WTC11 (cell line): ENCODE results near the gene AHRR. TPM values are rescaled to one million over a fixed set of nuclear protein-coding genes. Genes with fewer than 3 reads are reported as not detected.

Experiments
- ATAC-seq: fragments of 200-7000 bp; cut with Tn5 transposase; 2 replicates; pipeline ENCODE4 v1.10.0; 2021; ENCODE audit warnings: mild to moderate bottlenecking, moderate library complexity
- CTCF ChIA-PET: fragments of 300-600 bp; sonication (Branson Sonifier 250); formaldehyde crosslinking; loops from one replicate; lab custom pipeline; 2021; ENCODE audit warnings: antibody characterized with exemption; lab: Charles Lee
- POLR2A ChIA-PET: fragments of 350-600 bp; sonication (Branson Sonifier 250); formaldehyde crosslinking; loops from one replicate; lab custom pipeline; 2021; ENCODE audit warnings: antibody characterized with exemption; lab: Charles Lee
- DNase-seq: peaks from one replicate; pipeline ENCODE4 v3.0.0; 2021; ENCODE audit warnings: low spot score
- H3K27ac Mint-ChIP-seq: 2 replicates; pipeline ENCODE4 v1.8.0; 2021; ENCODE audit warnings: mixed read lengths
- H3K27me3 Mint-ChIP-seq: 2 replicates; pipeline ENCODE4 v1.8.0; 2021; ENCODE audit warnings: low read depth, mild to moderate bottlenecking, moderate library complexity, mixed read lengths
- H3K36me3 Mint-ChIP-seq: 2 replicates; pipeline ENCODE4 v1.8.0; 2021; ENCODE audit warnings: mixed read lengths
- H3K4me1 Mint-ChIP-seq: 2 replicates; pipeline ENCODE4 v1.8.0; 2022; ENCODE audit warnings: mixed read lengths
- H3K4me3 Mint-ChIP-seq: 2 replicates; pipeline ENCODE4 v1.8.0; 2021; ENCODE audit warnings: mild to moderate bottlenecking, moderate library complexity, mixed read lengths
- H3K9me3 Mint-ChIP-seq: 2 replicates; pipeline ENCODE4 v1.8.0; 2021; ENCODE audit warnings: mixed read lengths
- ATF1 ChIP-seq: sonication (generic); formaldehyde crosslinking; IDR thresholded peaks from 2 replicates; pipeline ENCODE4 v1.8.1; 2023; ENCODE audit warnings: mild to moderate bottlenecking, moderate library complexity, missing genetic modification reagents
- CREB1 ChIP-seq: sonication (generic); formaldehyde crosslinking; IDR thresholded peaks from 2 replicates; pipeline ENCODE4 v1.8.0; 2023; ENCODE audit warnings: mild to moderate bottlenecking, missing genetic modification reagents
- E2F4 ChIP-seq: sonication (generic); formaldehyde crosslinking; IDR thresholded peaks from 2 replicates; pipeline ENCODE4 v1.8.1; 2022; ENCODE audit warnings: low read depth, mild to moderate bottlenecking, moderate library complexity, missing genetic modification reagents, borderline replicate concordance
- ERG ChIP-seq: fragments of 250-450 bp; sonication (Bioruptor Pico); IDR thresholded peaks from 2 replicates; pipeline ENCODE4 v1.8.0; 2021; ENCODE audit warnings: mild to moderate bottlenecking
- ETV6 ChIP-seq: sonication (generic); formaldehyde crosslinking; IDR thresholded peaks from 2 replicates; pipeline ENCODE4 v1.8.1; 2022; ENCODE audit warnings: mild to moderate bottlenecking, missing genetic modification reagents
- GRHL2 ChIP-seq: fragments of 250-450 bp; sonication (Bioruptor Pico); IDR thresholded peaks from 2 replicates; pipeline ENCODE4 v1.8.0; 2022; ENCODE audit warnings: mild to moderate bottlenecking, moderate library complexity; ENCODE audit not compliant: insufficient replicate concordance, severe bottlenecking
- HMGXB4 ChIP-seq: sonication (generic); formaldehyde crosslinking; IDR thresholded peaks from 2 replicates; pipeline ENCODE4 v1.8.1; 2023; ENCODE audit warnings: mild to moderate bottlenecking, moderate library complexity, missing genetic modification reagents
- JAZF1 ChIP-seq: fragments of 250-450 bp; sonication (Bioruptor Pico); IDR thresholded peaks from 2 replicates; pipeline ENCODE4 v1.9.0; 2021; ENCODE audit warnings: moderate library complexity, mild to moderate bottlenecking, inconsistent platforms
- MYBL2 ChIP-seq: sonication (generic); formaldehyde crosslinking; IDR thresholded peaks from 2 replicates; pipeline ENCODE4 v1.8.1; 2023; ENCODE audit warnings: mild to moderate bottlenecking, moderate library complexity, missing genetic modification reagents
- OVOL2 ChIP-seq: fragments of 250-450 bp; sonication (Bioruptor Pico); IDR thresholded peaks from 2 replicates; pipeline ENCODE4 v1.9.0; 2021; ENCODE audit warnings: mild to moderate bottlenecking, borderline replicate concordance
- PRRX2 ChIP-seq: fragments of 250-450 bp; sonication (Bioruptor Pico); IDR thresholded peaks from 2 replicates; pipeline ENCODE4 v1.8.0; 2021; ENCODE audit warnings: mild to moderate bottlenecking
- RORB ChIP-seq: fragments of 250-450 bp; sonication (Bioruptor Pico); IDR thresholded peaks from 2 replicates; pipeline ENCODE4 v1.9.0; 2021; ENCODE audit warnings: mild to moderate bottlenecking
- SP1 ChIP-seq: sonication (generic); formaldehyde crosslinking; conservative IDR thresholded peaks from 2 replicates; pipeline ENCODE4 v1.8.1; 2022; ENCODE audit warnings: missing genetic modification reagents
- STAT6 ChIP-seq: sonication (generic); formaldehyde crosslinking; conservative IDR thresholded peaks from 2 replicates; pipeline ENCODE4 v1.8.1; 2023; ENCODE audit warnings: mild to moderate bottlenecking, low read depth, missing genetic modification reagents, moderate library complexity
- ZNF219 ChIP-seq: sonication (generic); formaldehyde crosslinking; IDR thresholded peaks from 2 replicates; pipeline ENCODE4 v1.8.0; 2023; ENCODE audit warnings: missing genetic modification reagents, mild to moderate bottlenecking, borderline replicate concordance
- ZNF423 ChIP-seq: fragments of 250-450 bp; sonication (Bioruptor Pico); IDR thresholded peaks from 2 replicates; pipeline ENCODE4 v2.1.2; 2022; ENCODE audit warnings: mild to moderate bottlenecking, moderate library complexity
- ZNF512 ChIP-seq: sonication (generic); formaldehyde crosslinking; IDR thresholded peaks from 2 replicates; pipeline ENCODE4 v1.8.1; 2022; ENCODE audit warnings: missing genetic modification reagents, borderline replicate concordance
- total RNA-seq: library from RNA; stranded (reverse); gene quantifications from 3 replicates; pipeline ENCODE4 v1.2.3, GENCODE V29; 2021
- TF ChIP-seq, protein P1 (sequence below): sonication (generic); formaldehyde crosslinking; IDR thresholded peaks from 2 replicates; pipeline ENCODE4 v1.8.0; 2022; ENCODE audit warnings: mild to moderate bottlenecking, missing genetic modification reagents
- TF ChIP-seq, protein P2 (sequence below): sonication (generic); formaldehyde crosslinking; IDR thresholded peaks from 2 replicates; pipeline ENCODE4 v1.8.1; 2023; ENCODE audit warnings: mild to moderate bottlenecking, missing genetic modification reagents, moderate library complexity

AHRR gene
- total RNA-seq, 1 experiment from 2014 or later, result 4.5 TPM

GRCh38 chr5:334903-335739, 13.6 kb downstream of the AHRR start (continued):
- TF ChIP-seq HMGXB4 (CRISPR knock-in tag) (no peak), ATF1 (no peak), SP1 (CRISPR knock-in tag) (no peak), JAZF1 (CRISPR knock-in tag) (no peak)
- TF ChIP-seq, all 79 proteins: peak for 0

- Mint-ChIP-seq H3K4me1 (0 out of 2 replicates have a peak, but pooled peaks cover 4% of the 10 kb centered on the region), H3K36me3 (no peaks in the 10 kb centered on the region), H3K4me3 (no peak overlapping the region)
- ATAC-seq (no peak), DNase-seq (no peak)
- CTCF ChIA-PET, result interaction anchor here (0.8 to 1.1 kb wide), 2 partner anchors 14 to 79 kb away, joined by 3 read pairs; no protein-coding TSS in a partner anchor
- TF ChIP-seq STAT6 (CRISPR knock-in tag) (no peak), RORB (CRISPR knock-in tag) (no peak), CREB1 (CRISPR knock-in tag) (no peak), MYBL2 (CRISPR knock-in tag) (no peak), ZNF423 (no peak), ZNF219 (CRISPR knock-in tag) (no peak), PRRX2 (CRISPR knock-in tag) (no peak), ERG (CRISPR knock-in tag) (no peak), OVOL2 (no peak), ETV6 (CRISPR knock-in tag) (no peak), GRHL2 (CRISPR knock-in tag) (no peak), E2F4 (CRISPR knock-in tag) (no peak), ZNF512 (no peak)
- TF ChIP-seq, protein P1, sequence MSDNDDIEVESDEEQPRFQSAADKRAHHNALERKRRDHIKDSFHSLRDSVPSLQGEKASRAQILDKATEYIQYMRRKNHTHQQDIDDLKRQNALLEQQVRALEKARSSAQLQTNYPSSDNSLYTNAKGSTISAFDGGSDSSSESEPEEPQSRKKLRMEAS (CRISPR knock-in tag), result no peak
- TF ChIP-seq, protein P2, sequence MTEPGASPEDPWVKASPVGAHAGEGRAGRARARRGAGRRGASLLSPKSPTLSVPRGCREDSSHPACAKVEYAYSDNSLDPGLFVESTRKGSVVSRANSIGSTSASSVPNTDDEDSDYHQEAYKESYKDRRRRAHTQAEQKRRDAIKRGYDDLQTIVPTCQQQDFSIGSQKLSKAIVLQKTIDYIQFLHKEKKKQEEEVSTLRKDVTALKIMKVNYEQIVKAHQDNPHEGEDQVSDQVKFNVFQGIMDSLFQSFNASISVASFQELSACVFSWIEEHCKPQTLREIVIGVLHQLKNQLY (CRISPR knock-in tag), result no peak
- TF ChIP-seq, all 79 proteins: peak for 0
- H3K27ac Mint-ChIP-seq, result no peak overlapping the region
- POLR2A ChIA-PET, result no interaction called here
- peaks cover 3% of the 10 kb centered on the region; the same call in 1 of the 2 replicates for H3K27me3 Mint-ChIP-seq
- no peaks in the 10 kb centered on the region for H3K9me3 Mint-ChIP-seq
Measured at GRCh38 chr5:335740-336038, 14.2 kb downstream of the AHRR start.
